ENCODE data around the gene TMEM163. TPM values are rescaled to one million over a fixed set of nuclear protein-coding genes. Genes with fewer than 3 reads are reported as not detected.
"Not testable (repeated sequence)": the region's sequence is repeated elsewhere in the genome, so short reads cannot be mapped to it uniquely, and the experiment has no call there.

The TMEM163 gene
- total RNA-seq, 4 donors from 2014 or later = 0.27 to 4.7 (median 1.1) TPM

DNA sequence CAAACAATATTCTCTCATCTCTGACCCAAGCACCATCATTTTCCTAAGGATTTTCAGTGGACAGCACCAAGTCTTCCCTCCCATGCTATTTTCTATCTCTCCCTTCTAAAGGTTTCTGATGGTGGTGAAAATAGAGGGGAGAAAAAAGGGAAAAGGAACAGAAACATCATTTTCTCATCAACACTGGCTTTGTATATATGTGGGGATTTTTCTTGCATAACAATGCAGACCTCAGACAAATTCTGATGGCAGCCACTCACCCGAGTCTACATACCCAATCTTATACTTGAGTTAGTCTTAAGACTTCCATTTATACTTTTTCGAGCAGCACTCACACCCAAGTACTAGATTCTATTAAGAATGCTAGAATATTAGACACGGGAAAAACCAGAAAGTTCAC lies 95.8 kb downstream of the TMEM163 start:
- no peak overlapping the region for H3K4me3 ChIP-seq (replicated peaks in 1 of 3)
- 85 to 86% methylated on average over 3 of the region's 3 CpGs for WGBS, 2 donors
- H3K27me3 ChIP-seq = no peaks in the 10 kb centered on the region
- no peaks in the 10 kb centered on the region for H3K4me1 ChIP-seq
- intact Hi-C loops (cut with DNase I) = no loop called here
- H3K27ac ChIP-seq = no peak overlapping the region
- H3K9me3 ChIP-seq = no peaks in the 10 kb centered on the region
- no peaks in the 10 kb centered on the region for H3K36me3 ChIP-seq
- TF ChIP-seq, protein P1, sequence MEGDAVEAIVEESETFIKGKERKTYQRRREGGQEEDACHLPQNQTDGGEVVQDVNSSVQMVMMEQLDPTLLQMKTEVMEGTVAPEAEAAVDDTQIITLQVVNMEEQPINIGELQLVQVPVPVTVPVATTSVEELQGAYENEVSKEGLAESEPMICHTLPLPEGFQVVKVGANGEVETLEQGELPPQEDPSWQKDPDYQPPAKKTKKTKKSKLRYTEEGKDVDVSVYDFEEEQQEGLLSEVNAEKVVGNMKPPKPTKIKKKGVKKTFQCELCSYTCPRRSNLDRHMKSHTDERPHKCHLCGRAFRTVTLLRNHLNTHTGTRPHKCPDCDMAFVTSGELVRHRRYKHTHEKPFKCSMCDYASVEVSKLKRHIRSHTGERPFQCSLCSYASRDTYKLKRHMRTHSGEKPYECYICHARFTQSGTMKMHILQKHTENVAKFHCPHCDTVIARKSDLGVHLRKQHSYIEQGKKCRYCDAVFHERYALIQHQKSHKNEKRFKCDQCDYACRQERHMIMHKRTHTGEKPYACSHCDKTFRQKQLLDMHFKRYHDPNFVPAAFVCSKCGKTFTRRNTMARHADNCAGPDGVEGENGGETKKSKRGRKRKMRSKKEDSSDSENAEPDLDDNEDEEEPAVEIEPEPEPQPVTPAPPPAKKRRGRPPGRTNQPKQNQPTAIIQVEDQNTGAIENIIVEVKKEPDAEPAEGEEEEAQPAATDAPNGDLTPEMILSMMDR (IDR thresholded peaks at IDR 0.05) = no peak
- no peak for TF ChIP-seq POLR2A (IDR thresholded peaks at IDR 0.05)
- no peak for DNase-seq

DNA sequence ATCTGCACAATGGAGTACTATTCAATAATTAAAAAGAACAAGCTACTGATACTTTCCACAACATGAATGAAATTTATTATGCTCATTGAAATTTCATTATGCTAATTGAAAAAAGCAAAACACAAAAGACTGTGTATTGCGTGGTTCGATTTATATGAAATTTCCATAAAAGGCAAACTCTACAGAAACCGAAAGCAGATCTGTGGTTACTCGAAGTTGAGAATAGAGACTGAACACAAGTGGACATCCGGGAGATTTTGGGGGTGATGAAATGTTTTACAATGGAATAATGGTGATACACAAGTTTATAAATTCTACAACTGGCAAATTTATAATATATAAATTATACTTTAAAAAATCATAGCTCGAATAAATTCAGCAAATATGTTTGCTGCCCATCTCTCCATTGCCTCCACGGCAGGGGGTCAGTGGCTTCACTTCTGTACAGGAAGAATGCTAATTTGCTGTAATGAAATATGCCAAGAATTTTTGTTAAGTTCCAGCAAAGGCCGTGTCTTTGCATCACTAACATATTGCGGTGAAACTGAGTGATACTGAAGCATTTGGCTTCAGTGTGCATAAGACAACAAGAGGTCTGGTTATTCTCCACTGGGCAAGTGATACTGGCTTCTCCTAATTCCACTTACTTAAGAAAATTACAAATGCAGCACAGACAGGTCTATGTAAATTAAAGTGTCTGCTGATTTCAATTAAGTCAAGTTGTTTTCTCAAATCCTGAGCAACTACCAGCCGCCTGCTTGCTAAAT lies 96.7 kb downstream of the TMEM163 start:
- no peak overlapping the region for H3K4me3 ChIP-seq (replicated peaks in 1 of 3)
- TF ChIP-seq, protein P1 (IDR thresholded peaks at IDR 0.05) = no peak
- TF ChIP-seq POLR2A (IDR thresholded peaks at IDR 0.05) = no peak
- intact Hi-C loops (cut with DNase I) = no loop called here
- no peak for DNase-seq
- H3K27me3 ChIP-seq = no peaks in the 10 kb centered on the region
- H3K27ac ChIP-seq = no peak overlapping the region
- 83 to 87% methylated on average over 10 of the region's 10 CpGs for WGBS, 2 donors
- H3K36me3 ChIP-seq = no peaks in the 10 kb centered on the region
- H3K4me1 ChIP-seq = no peaks in the 10 kb centered on the region
- no peaks in the 10 kb centered on the region for H3K9me3 ChIP-seq

DNA sequence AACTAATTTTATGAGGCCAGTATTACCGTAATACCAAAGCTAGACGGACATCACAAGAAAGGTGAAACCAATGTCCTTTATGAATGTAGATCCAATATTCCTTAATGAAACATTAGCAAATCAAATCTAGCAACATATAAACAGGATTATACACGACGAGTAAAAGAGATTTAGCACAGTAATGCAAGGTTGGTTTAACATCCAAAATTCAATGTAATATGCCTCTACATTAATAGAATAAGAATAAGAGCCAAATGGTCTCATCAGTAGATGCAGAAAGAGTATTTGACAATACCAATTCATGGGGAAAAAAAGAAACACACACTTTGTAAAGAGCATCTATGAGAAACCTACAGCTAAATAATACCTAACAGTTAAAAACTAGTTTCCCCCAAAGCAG lies 99.5 kb downstream of the TMEM163 start:
- no peaks in the 10 kb centered on the region for H3K27me3 ChIP-seq
- H3K4me1 ChIP-seq = no peaks in the 10 kb centered on the region
- no peak overlapping the region for H3K4me3 ChIP-seq (replicated peaks in 1 of 3)
- TF ChIP-seq, protein P1 (IDR thresholded peaks at IDR 0.05) = no peak
- TF ChIP-seq POLR2A (IDR thresholded peaks at IDR 0.05) = no peak
- H3K36me3 ChIP-seq = no peaks in the 10 kb centered on the region
- WGBS, 2 donors = 95% methylated on average over 4 of the region's 4 CpGs
- no peak overlapping the region for H3K27ac ChIP-seq
- H3K9me3 ChIP-seq = no peaks in the 10 kb centered on the region
- intact Hi-C loops (cut with DNase I) = no loop called here
- no peak for DNase-seq

DNA sequence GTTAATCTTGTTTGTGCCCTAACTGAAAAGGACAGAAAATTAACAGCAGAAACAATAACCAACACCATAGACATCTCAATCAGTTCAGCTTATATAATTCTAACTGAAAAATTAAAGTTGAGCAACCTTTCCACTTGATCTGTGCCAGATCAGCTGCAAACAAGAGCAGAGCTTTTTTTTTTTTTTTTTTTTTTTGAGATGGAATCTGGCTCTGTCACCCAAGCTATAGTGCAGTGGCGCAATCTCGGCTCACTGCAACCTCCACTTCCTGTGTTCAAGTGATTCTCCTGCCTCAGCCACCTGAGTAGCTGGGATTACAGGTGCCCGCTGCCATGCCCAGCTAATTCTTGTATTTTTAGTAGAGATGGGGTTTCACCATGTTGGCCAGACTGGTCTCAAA lies 103.3 kb downstream of the TMEM163 start:
- H3K36me3 ChIP-seq; H3K4me3 ChIP-seq (replicated peaks in 1 of 3); H3K4me1 ChIP-seq; H3K27me3 ChIP-seq; DNase-seq; H3K9me3 ChIP-seq; H3K27ac ChIP-seq; intact Hi-C loops (cut with DNase I): not testable (repeated sequence)
- WGBS, 2 donors = 73 to 79% methylated on average over 3 of the region's 3 CpGs

DNA sequence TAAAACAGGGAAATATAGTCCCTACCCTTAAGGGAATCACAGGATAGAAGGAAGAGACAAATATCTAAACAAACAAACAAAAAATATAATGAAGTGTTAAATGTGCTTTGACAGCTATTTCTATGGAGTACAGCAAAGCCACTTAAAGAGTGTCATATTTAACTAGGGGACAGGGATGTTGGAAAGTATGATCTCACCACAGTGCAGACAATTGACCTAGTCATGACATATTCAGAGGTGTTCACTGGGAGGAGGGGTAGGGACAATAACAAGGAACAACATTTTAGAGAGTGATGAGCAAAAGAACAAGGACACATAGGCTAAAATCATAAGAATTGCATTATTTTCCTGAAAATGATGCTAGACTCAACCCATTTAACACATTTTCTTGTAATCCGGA lies 107.5 kb downstream of the TMEM163 start:
- no peak for DNase-seq
- TF ChIP-seq, protein P1 (IDR thresholded peaks at IDR 0.05) = no peak
- no peak for TF ChIP-seq POLR2A (IDR thresholded peaks at IDR 0.05)
- Histone ChIP-seq H3K4me3 (replicated peaks in 1 of 3) (no peak overlapping the region), H3K27me3 (no peaks in the 10 kb centered on the region), H3K9me3 (no peaks in the 10 kb centered on the region), H3K27ac (no peak overlapping the region), H3K36me3 (no peaks in the 10 kb centered on the region), H3K4me1 (no peaks in the 10 kb centered on the region)
- intact Hi-C loops (cut with DNase I) = no loop called here
- WGBS, 2 donors = 80 to 86% methylated on average over 1 of the region's 1 CpG

Data from thyroid gland (tissue), 4 donors.